Liver (tissue), 9 donors: Measurements from ENCODE around the gene GSK3A. TPM values are rescaled to one million over a fixed set of nuclear protein-coding genes. Genes with fewer than 3 reads are reported as not detected.

Source experiments
- DNase-seq: peaks from one replicate; pipeline ENCODE4 v3.0.0-alpha.2; 2017; ENCODE audit warnings: low spot score
- H3K27ac ChIP-seq, 2 donors: one replicate each; pipeline ENCODE4 v1.7.0; 2013; ENCODE audit warnings: inconsistent platforms in 2 of 2, low read length in 2 of 2, control low read depth in 1 of 2, low read depth in 1 of 2, mild to moderate bottlenecking in 1 of 2
- H3K27me3 ChIP-seq, 4 donors: one replicate each; pipeline versions ENCODE4 v1.6.1 to v1.7.0; 2013; ENCODE audit warnings: low read length in 3 of 4, inconsistent platforms in 1 of 4, mild to moderate bottlenecking in 1 of 4, moderate library complexity in 1 of 4; ENCODE audit not compliant: control insufficient read depth in 4 of 4, insufficient read depth in 4 of 4
- H3K36me3 ChIP-seq, 4 donors: one replicate each; pipeline versions ENCODE4 v1.6.1 to v1.7.0; 2013; ENCODE audit warnings: low read length in 3 of 4, mild to moderate bottlenecking in 3 of 4, low read depth in 1 of 4, moderate library complexity in 1 of 4; ENCODE audit not compliant: control insufficient read depth in 4 of 4, insufficient read depth in 3 of 4
- H3K4me1 ChIP-seq, 4 donors: one replicate each; pipeline versions ENCODE4 v1.6.1 to v1.7.0; 2013; ENCODE audit warnings: low read length in 3 of 4, mild to moderate bottlenecking in 3 of 4, moderate library complexity in 1 of 4; ENCODE audit not compliant: control insufficient read depth in 4 of 4, insufficient read depth in 4 of 4
- H3K4me3 ChIP-seq, 3 donors: one replicate each; pipeline versions ENCODE4 v1.6.1 to v1.7.0; 2013; ENCODE audit warnings: low read length in 3 of 3, control low read depth in 1 of 3, low read depth in 1 of 3, mild to moderate bottlenecking in 1 of 3
- H3K9ac ChIP-seq, 2 donors: one replicate each; pipeline ENCODE4 v1.7.0; 2013; ENCODE audit warnings: low read length in 2 of 2, mild to moderate bottlenecking in 2 of 2, moderate library complexity in 2 of 2, control low read depth in 1 of 2, low read depth in 1 of 2
- H3K9me3 ChIP-seq, 4 donors: one replicate each; pipeline versions ENCODE4 v1.6.1 to v1.7.0; 2013; ENCODE audit warnings: low read length in 3 of 4; ENCODE audit not compliant: control insufficient read depth in 4 of 4
- EGR1 ChIP-seq, 2 donors: IDR thresholded peaks; 2 replicates each; pipeline ENCODE4 v1.6.1; 2016 to 2018; ENCODE audit warnings: antibody characterized with exemption in 2 of 2, low read depth in 2 of 2
- FOXA1 ChIP-seq: IDR thresholded peaks from 2 replicates; pipeline ENCODE4 v1.6.1; 2016; ENCODE audit warnings: antibody characterized with exemption
- FOXA2 ChIP-seq: IDR thresholded peaks from 2 replicates; pipeline ENCODE4 v1.6.1; 2016; ENCODE audit warnings: antibody characterized with exemption
- HNF4A ChIP-seq, 2 donors: conservative IDR thresholded peaks; 2 replicates each; pipeline ENCODE4 v1.6.1; 2016; ENCODE audit warnings: antibody characterized with exemption in 2 of 2, mild to moderate bottlenecking in 2 of 2
- JUND ChIP-seq, 2 donors: IDR thresholded peaks; 2 replicates each; pipeline ENCODE4 v1.6.1; 2016; ENCODE audit warnings: antibody characterized with exemption in 2 of 2
- NR2F2 ChIP-seq: IDR thresholded peaks from 2 replicates; pipeline ENCODE4 v1.6.1; 2016; ENCODE audit warnings: antibody characterized with exemption
- RAD21 ChIP-seq, 2 donors: IDR thresholded peaks; 2 replicates each; pipeline ENCODE4 v1.6.1; 2016; ENCODE audit warnings: antibody characterized with exemption in 2 of 2, mild to moderate bottlenecking in 2 of 2
- RXRA ChIP-seq, 2 donors: IDR thresholded peaks; 2 replicates each; pipeline ENCODE4 v1.6.1; 2017 to 2018; ENCODE audit warnings: antibody characterized with exemption in 2 of 2, mild to moderate bottlenecking in 1 of 2
- SP1 ChIP-seq: IDR thresholded peaks from 2 replicates; pipeline ENCODE4 v1.6.1; 2018; ENCODE audit warnings: antibody characterized with exemption, mild to moderate bottlenecking
- TAF1 ChIP-seq: conservative IDR thresholded peaks from 2 replicates; pipeline ENCODE4 v1.6.1; 2016; ENCODE audit warnings: antibody characterized with exemption, mild to moderate bottlenecking
- WGBS: extraction: QIAGEN DNeasy Blood & Tissue Kit; methylation state at CpG from one replicate; pipeline ENCODE4 v1.1.7; 2013; 5-methylcytosine and 5-hydroxymethylcytosine counted together
- polyA plus RNA-seq, 2 donors: library from polyadenylated mRNA; stranded (reverse) in 1 of 2; unstranded in 1 of 2; fragments of 200-250 nt in 1 of 2; fragments of >200 nt in 1 of 2; fragmentation: Nextera tagmentation in 1 of 2; extraction: Ambion mirVana in 1 of 2; gene quantifications; one replicate each; pipeline versions ENCODE4 v1.2.1 to v1.2.3, GENCODE V29; 2013 to 2015
- total RNA-seq, 2 donors: library from RNA; depleted of rRNA; stranded (reverse); fragments of >200 nt; gene quantifications; one replicate each; pipeline ENCODE4 v1.2.3, GENCODE V29; 2014
- TF ChIP-seq, protein P1 (sequence below): IDR thresholded peaks from 2 replicates; pipeline ENCODE4 v1.6.1; 2016; ENCODE audit warnings: antibody characterized with exemption, mild to moderate bottlenecking
- TF ChIP-seq, protein P2 (sequence below): IDR thresholded peaks from 2 replicates; pipeline ENCODE4 v1.6.1; 2016; ENCODE audit warnings: antibody characterized with exemption
- TF ChIP-seq, protein P3 (sequence below): fragments of 150-350 bp; IDR thresholded peaks from 2 replicates; pipeline ENCODE4 v1.5.1; 2017; ENCODE audit warnings: improper control_type of control experiment, low read depth, low read length; ENCODE audit not compliant: missing input control
- TF ChIP-seq, protein P4 (sequence below): IDR thresholded peaks from 2 replicates; pipeline ENCODE4 v1.6.1; 2016; ENCODE audit warnings: antibody characterized with exemption
- TF ChIP-seq, protein P5 (sequence below): IDR thresholded peaks from 2 replicates; pipeline ENCODE4 v1.6.1; 2016; ENCODE audit warnings: antibody characterized with exemption
- donor health status: healthy.
- donor health status: healthy.
- donor health status: healthy.
- donor health status: healthy.
- donor health status: healthy.

Gene GSK3A
- total and polyA plus RNA-seq, 4 donors: 5.9 to 23.1 (median 13.0) TPM

DNA sequence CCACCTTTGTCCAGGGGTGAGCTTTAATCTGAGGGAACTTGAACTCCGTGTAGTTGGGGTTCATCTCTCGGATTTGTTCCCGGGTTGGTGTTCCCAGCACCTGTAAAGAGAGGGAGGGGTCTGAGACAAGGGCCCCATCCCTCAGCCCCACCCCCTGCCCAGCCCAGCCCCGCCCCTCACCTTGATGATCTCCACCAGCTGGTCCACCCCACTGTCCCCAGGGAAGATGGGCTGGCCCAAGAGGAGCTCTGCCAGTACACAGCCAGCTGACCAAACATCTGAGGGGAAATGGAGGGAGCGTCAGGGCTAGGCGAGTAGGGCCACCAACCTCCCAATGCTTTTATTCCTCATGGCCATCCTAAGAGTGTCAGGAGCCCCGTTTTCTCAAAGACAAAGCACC is 9.3 kb downstream of the GSK3A start:
- Histone ChIP-seq H3K9ac (no peak overlapping the region), H3K27ac (no peak overlapping the region), H3K27me3 (no peaks in the 10 kb centered on the region), H3K36me3 (peaks cover 18 to 67% (median 41%) of the 10 kb centered on the region in 4 donors), H3K9me3 (no peaks in the 10 kb centered on the region), H3K4me3 (no peak overlapping the region), H3K4me1 (no peaks in the 10 kb centered on the region)
- no peak for DNase-seq
- WGBS: 85% methylated on average over 7 of the region's 7 CpGs
- TF ChIP-seq, protein P1, sequence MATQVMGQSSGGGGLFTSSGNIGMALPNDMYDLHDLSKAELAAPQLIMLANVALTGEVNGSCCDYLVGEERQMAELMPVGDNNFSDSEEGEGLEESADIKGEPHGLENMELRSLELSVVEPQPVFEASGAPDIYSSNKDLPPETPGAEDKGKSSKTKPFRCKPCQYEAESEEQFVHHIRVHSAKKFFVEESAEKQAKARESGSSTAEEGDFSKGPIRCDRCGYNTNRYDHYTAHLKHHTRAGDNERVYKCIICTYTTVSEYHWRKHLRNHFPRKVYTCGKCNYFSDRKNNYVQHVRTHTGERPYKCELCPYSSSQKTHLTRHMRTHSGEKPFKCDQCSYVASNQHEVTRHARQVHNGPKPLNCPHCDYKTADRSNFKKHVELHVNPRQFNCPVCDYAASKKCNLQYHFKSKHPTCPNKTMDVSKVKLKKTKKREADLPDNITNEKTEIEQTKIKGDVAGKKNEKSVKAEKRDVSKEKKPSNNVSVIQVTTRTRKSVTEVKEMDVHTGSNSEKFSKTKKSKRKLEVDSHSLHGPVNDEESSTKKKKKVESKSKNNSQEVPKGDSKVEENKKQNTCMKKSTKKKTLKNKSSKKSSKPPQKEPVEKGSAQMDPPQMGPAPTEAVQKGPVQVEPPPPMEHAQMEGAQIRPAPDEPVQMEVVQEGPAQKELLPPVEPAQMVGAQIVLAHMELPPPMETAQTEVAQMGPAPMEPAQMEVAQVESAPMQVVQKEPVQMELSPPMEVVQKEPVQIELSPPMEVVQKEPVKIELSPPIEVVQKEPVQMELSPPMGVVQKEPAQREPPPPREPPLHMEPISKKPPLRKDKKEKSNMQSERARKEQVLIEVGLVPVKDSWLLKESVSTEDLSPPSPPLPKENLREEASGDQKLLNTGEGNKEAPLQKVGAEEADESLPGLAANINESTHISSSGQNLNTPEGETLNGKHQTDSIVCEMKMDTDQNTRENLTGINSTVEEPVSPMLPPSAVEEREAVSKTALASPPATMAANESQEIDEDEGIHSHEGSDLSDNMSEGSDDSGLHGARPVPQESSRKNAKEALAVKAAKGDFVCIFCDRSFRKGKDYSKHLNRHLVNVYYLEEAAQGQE: no peak
- TF ChIP-seq, protein P2, sequence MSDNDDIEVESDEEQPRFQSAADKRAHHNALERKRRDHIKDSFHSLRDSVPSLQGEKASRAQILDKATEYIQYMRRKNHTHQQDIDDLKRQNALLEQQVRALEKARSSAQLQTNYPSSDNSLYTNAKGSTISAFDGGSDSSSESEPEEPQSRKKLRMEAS: no peak
- TF ChIP-seq, protein P3, sequence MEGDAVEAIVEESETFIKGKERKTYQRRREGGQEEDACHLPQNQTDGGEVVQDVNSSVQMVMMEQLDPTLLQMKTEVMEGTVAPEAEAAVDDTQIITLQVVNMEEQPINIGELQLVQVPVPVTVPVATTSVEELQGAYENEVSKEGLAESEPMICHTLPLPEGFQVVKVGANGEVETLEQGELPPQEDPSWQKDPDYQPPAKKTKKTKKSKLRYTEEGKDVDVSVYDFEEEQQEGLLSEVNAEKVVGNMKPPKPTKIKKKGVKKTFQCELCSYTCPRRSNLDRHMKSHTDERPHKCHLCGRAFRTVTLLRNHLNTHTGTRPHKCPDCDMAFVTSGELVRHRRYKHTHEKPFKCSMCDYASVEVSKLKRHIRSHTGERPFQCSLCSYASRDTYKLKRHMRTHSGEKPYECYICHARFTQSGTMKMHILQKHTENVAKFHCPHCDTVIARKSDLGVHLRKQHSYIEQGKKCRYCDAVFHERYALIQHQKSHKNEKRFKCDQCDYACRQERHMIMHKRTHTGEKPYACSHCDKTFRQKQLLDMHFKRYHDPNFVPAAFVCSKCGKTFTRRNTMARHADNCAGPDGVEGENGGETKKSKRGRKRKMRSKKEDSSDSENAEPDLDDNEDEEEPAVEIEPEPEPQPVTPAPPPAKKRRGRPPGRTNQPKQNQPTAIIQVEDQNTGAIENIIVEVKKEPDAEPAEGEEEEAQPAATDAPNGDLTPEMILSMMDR: no peak
- TF ChIP-seq FOXA2 (no peak), RAD21 (IDR thresholded peaks at IDR 0.05) (no peak), SP1 (no peak), NR2F2 (no peak), HNF4A (conservative IDR thresholded peaks at IDR 0.05) (no peak), RXRA (IDR thresholded peaks at IDR 0.05) (no peak)
- TF ChIP-seq, protein P4, sequence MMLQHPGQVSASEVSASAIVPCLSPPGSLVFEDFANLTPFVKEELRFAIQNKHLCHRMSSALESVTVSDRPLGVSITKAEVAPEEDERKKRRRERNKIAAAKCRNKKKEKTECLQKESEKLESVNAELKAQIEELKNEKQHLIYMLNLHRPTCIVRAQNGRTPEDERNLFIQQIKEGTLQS: no peak

DNA sequence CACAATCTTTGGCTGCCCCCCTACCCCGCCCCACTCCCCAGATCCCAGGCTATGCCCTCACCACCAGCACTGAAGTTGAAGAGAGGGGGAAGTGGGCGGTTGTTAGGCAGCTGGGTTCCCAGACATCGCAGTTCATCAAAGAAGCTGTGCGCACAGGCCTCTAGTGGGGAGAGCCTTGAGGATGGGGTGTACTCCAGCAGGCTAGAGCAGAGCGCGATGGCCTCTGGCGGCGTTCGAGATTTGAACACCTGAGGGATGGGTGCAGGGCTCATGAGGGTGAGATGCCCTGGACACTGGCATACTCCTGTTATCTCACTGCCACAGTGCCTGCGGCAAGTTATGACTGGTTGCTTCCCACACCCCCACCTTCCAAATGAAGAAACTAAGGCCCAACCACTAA is 10.0 kb downstream of the GSK3A start:
- whole genome bisulfite sequencing: 96% methylated on average over 10 of the region's 10 CpGs
- no peak overlapping the region for H3K4me3 ChIP-seq
- H3K4me1 ChIP-seq: no peaks in the 10 kb centered on the region
- peaks cover 18 to 68% (median 41%) of the 10 kb centered on the region in 4 donors for H3K36me3 ChIP-seq
- H3K9ac ChIP-seq: no peak overlapping the region
- DNase-seq: no peak
- H3K9me3 ChIP-seq: no peaks in the 10 kb centered on the region
- H3K27me3 ChIP-seq: no peaks in the 10 kb centered on the region
- TF ChIP-seq SP1: no peak
- TF ChIP-seq JUND (IDR thresholded peaks at IDR 0.05): no peak
- TF ChIP-seq FOXA1: no peak
- TF ChIP-seq RXRA (IDR thresholded peaks at IDR 0.05): no peak
- no peak for TF ChIP-seq EGR1 (IDR thresholded peaks at IDR 0.05; ENCODE audit: low read depth in 2 of 2)
- H3K27ac ChIP-seq: no peak overlapping the region

DNA sequence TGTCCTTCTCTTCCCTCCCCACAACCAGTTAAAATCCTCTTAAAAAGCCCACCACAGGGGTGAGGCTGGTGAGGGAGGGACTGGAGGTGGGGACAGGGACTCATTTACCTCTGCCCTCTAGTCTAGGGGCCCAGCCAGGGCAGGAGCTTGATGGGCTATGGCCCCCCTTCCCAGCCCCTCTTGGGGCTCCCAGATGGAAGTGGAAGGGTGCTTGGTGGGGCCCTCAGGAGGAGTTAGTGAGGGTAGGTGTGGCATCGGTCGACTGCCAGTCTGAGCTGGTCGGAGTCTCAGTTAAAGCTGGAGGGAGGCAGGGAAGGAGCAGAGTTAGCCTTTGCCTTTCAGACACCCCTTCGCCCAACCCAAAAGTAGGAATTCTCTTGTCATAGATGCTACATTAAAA is 11.8 kb downstream of the GSK3A start:
- no peak for DNase-seq
- Histone ChIP-seq H3K27me3 (no peaks in the 10 kb centered on the region), H3K36me3 (peaks cover 13 to 72% (median 46%) of the 10 kb centered on the region in 4 donors), H3K4me1 (no peaks in the 10 kb centered on the region), H3K9me3 (no peaks in the 10 kb centered on the region), H3K4me3 (no peak overlapping the region), H3K27ac (no peak overlapping the region), H3K9ac (no peak overlapping the region)
- TF ChIP-seq, protein P1: no peak
- no peak for TF ChIP-seq FOXA2
- TF ChIP-seq RAD21 (IDR thresholded peaks at IDR 0.05): no peak
- TF ChIP-seq, protein P2: no peak
- TF ChIP-seq SP1: no peak
- no peak for TF ChIP-seq TAF1
- no peak for TF ChIP-seq JUND (IDR thresholded peaks at IDR 0.05)
- TF ChIP-seq, protein P5, sequence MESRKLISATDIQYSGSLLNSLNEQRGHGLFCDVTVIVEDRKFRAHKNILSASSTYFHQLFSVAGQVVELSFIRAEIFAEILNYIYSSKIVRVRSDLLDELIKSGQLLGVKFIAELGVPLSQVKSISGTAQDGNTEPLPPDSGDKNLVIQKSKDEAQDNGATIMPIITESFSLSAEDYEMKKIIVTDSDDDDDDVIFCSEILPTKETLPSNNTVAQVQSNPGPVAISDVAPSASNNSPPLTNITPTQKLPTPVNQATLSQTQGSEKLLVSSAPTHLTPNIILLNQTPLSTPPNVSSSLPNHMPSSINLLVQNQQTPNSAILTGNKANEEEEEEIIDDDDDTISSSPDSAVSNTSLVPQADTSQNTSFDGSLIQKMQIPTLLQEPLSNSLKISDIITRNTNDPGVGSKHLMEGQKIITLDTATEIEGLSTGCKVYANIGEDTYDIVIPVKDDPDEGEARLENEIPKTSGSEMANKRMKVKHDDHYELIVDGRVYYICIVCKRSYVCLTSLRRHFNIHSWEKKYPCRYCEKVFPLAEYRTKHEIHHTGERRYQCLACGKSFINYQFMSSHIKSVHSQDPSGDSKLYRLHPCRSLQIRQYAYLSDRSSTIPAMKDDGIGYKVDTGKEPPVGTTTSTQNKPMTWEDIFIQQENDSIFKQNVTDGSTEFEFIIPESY: no peak
- WGBS: 96% methylated on average over 4 of the region's 4 CpGs
